K562 (cell line): ENCODE measurements around the gene PSME1. TPM values are rescaled to one million over a fixed set of nuclear protein-coding genes. Genes with fewer than 3 reads are reported as not detected.
A peak's percentile ranks its signal among the peaks of the same experiment; 100 is the strongest.

Source experiments
- AFF1 ChIP-seq, 2 experiments: fragments of 450-650 bp; IDR thresholded peaks; 2 replicates each; pipeline ENCODE4 v1.6.1; 2018; ENCODE audit warnings: mild to moderate bottlenecking in 2 of 2, low read depth in 1 of 2; ENCODE audit not compliant: partially characterized antibody in 2 of 2
- CBFA2T3 ChIP-seq: fragments of 450-650 bp; IDR thresholded peaks from 2 replicates; pipeline ENCODE4 v1.6.1; 2017
- CSDE1 ChIP-seq, 2 experiments: fragments of 450-650 bp; IDR thresholded peaks; 2 replicates each; pipeline ENCODE4 v1.6.1; 2016; ENCODE audit warnings: mild to moderate bottlenecking in 1 of 2
- FOXP4 ChIP-seq: sonication (generic); formaldehyde crosslinking; IDR thresholded peaks from 2 replicates; pipeline ENCODE4 v1.8.0; 2022; ENCODE audit warnings: mild to moderate bottlenecking, missing genetic modification reagents, borderline replicate concordance
- FUS ChIP-seq: fragments of 200-400 bp; formaldehyde crosslinking; optimal IDR thresholded peaks from 2 replicates; pipeline ENCODE3; 2017; ENCODE audit warnings: low read depth, low read length
- GATA2 ChIP-seq: sonication (generic); formaldehyde crosslinking; IDR thresholded peaks from 2 replicates; pipeline ENCODE4 v1.4.0; 2020; ENCODE audit warnings: mild to moderate bottlenecking, missing genetic modification reagents
- GTF2B ChIP-seq: IDR thresholded peaks from 2 replicates; pipeline ENCODE4 v1.6.1; 2011; ENCODE audit not compliant: insufficient read length; ENCODE audit errors: extremely low read depth
- HLTF ChIP-seq: fragments of 450-650 bp; IDR thresholded peaks from 2 replicates; pipeline ENCODE4 v1.6.1; 2016
- IRF9 ChIP-seq: fragments of 450-650 bp; IDR thresholded peaks from 2 replicates; pipeline ENCODE4 v1.6.1; 2016; ENCODE audit warnings: missing biosample characterization, missing genetic modification characterization
- L3MBTL2 ChIP-seq: fragments of 450-650 bp; IDR thresholded peaks from 2 replicates; pipeline ENCODE4 v1.6.1; 2016; ENCODE audit warnings: mild to moderate bottlenecking, moderate library complexity
- MAFK ChIP-seq: IDR thresholded peaks from 2 replicates; pipeline ENCODE4 v1.6.1; 2011; ENCODE audit warnings: low read length, improper control_type of control experiment
- NUFIP1 ChIP-seq: fragments of 450-650 bp; IDR thresholded peaks from 2 replicates; pipeline ENCODE4 v1.6.1; 2018; ENCODE audit not compliant: partially characterized antibody
- RBM14 ChIP-seq: fragments of 200-400 bp; formaldehyde crosslinking; IDR thresholded peaks from 2 replicates; pipeline ENCODE4 v1.6.1; 2018; ENCODE audit warnings: low read depth, mild to moderate bottlenecking, low read length, moderate library complexity, borderline replicate concordance; ENCODE audit not compliant: insufficient read depth
- SPI1 ChIP-seq: IDR thresholded peaks from 2 replicates; pipeline ENCODE4 v1.6.1; 2011; ENCODE audit warnings: low read depth, low read length, control low read depth, borderline replicate concordance
- TAF1 ChIP-seq: IDR thresholded peaks from 2 replicates; pipeline ENCODE4 v1.6.1; 2011; ENCODE audit warnings: mild to moderate bottlenecking, low read length, moderate library complexity; ENCODE audit not compliant: insufficient read depth, control insufficient read depth, severe bottlenecking; ENCODE audit errors: extremely low read depth
- ZBED1 ChIP-seq: IDR thresholded peaks from 2 replicates; pipeline ENCODE4 v1.6.1; 2014
- ZNF133 ChIP-seq: fragments of 250-450 bp; sonication (Bioruptor Pico); IDR thresholded peaks from 2 replicates; pipeline ENCODE4 v1.4.0; 2020; ENCODE audit warnings: mild to moderate bottlenecking
- ZNF354B ChIP-seq: fragments of 250-450 bp; sonication (Bioruptor Pico); IDR thresholded peaks from 2 replicates; pipeline ENCODE4 v1.4.0; 2020
- ZNF584 ChIP-seq: fragments of 200-800 bp; sonication (Bioruptor generic); IDR thresholded peaks from 2 replicates; pipeline ENCODE4 v1.6.1; 2016; ENCODE audit warnings: low read depth, mild to moderate bottlenecking, missing genetic modification characterization, missing compliant biosample characterization
- ZNF668 ChIP-seq: fragments of 250-450 bp; sonication (Bioruptor Pico); IDR thresholded peaks from 2 replicates; pipeline ENCODE4 v1.8.0; 2022; ENCODE audit warnings: mild to moderate bottlenecking, inconsistent platforms
- ZNF79 ChIP-seq: fragments of 250-450 bp; sonication (Bioruptor Pico); IDR thresholded peaks from 2 replicates; pipeline ENCODE4 v1.4.0; 2020; ENCODE audit warnings: low read depth, mild to moderate bottlenecking, moderate library complexity
- polyA plus RNA-seq, 8 experiments: library from polyadenylated mRNA; depleted of rRNA in 4 of 8; stranded (reverse) in 5 of 8; unstranded in 3 of 8; fragments of >200 nt; fragmentation: Nextera tagmentation in 2 of 8; fragmentation: Illumina TruSeq in 1 of 8; extraction: Ambion mirVana in 2 of 8; extraction: Trizol in 1 of 8; gene quantifications; 2 replicates each; pipeline versions ENCODE4 v1.2.1 to v1.2.3, GENCODE V29; 2011 to 2014; ENCODE audit warnings: inconsistent platforms in 1 of 8, missing spikeins in 1 of 8
- total RNA-seq, 7 experiments: library from RNA; depleted of rRNA in 6 of 7; stranded (reverse); fragments of >200 nt in 6 of 7; fragmentation: Illumina TruSeq in 2 of 7; extraction: Trizol in 2 of 7; gene quantifications; 2 replicates each; pipeline versions ENCODE4 v1.2.1 to v1.2.3, GENCODE V29; 2011 to 2021; ENCODE audit warnings: low replicate concordance in 1 of 7

Gene PSME1
- total and polyA plus RNA-seq, 9 of the 15 experiments (the other 6 are each of a cell fraction or from before 2014, with no cell fraction given), result 20.3 to 180 (median 67.5) TPM

- TF ChIP-seq AFF1 (IDR thresholded peaks at IDR 0.05; ENCODE audit: low read depth in 1 of 2, partially characterized antibody in 2 of 2), result peak in 1 of 2 experiments; percentile 33
- TF ChIP-seq RBM14, result 0 out of 2 replicates have a peak, but pooled peaks have one; percentile 91
- TF ChIP-seq ZNF133 (CRISPR knock-in tag), result no peak
- TF ChIP-seq MAFK, result no peak
- no peak for TF ChIP-seq ZNF668 (CRISPR knock-in tag)
- peak; percentile 70 for TF ChIP-seq L3MBTL2
- TF ChIP-seq CSDE1 (IDR thresholded peaks at IDR 0.05), result no peak
- no peak for TF ChIP-seq FUS
- no peak for TF ChIP-seq ZNF79 (CRISPR knock-in tag)
- TF ChIP-seq IRF9 (tag), result no peak
- peak; percentile 49 for TF ChIP-seq TAF1
- no peak for TF ChIP-seq ZNF354B
- TF ChIP-seq SPI1, result peak; percentile 90
- TF ChIP-seq NUFIP1, result no peak
- no peak; the same call in 1 of the 2 replicates for TF ChIP-seq FOXP4 (CRISPR knock-in tag)
- TF ChIP-seq GTF2B, result no peak
- TF ChIP-seq CBFA2T3, result no peak
- TF ChIP-seq ZNF584, result 0 out of 2 replicates have a peak, but pooled peaks have one; percentile 23
- peak; percentile 53; the same call in 1 of the 2 replicates for TF ChIP-seq GATA2 (CRISPR knock-in tag)
- peak; percentile 53; the same call in 1 of the 2 replicates for TF ChIP-seq HLTF
- no peak for TF ChIP-seq ZBED1
Observed at GRCh38 chr14:24093901-24094840, 41.8 kb upstream of the PSME1 start, which contains the start of gene PCK2 (continued).
